22Rv1 (cell line): Measurements from ENCODE around the gene P2RY2.
A peak's percentile ranks its signal among the peaks of the same experiment; 100 is the strongest.

Source experiments
- H3K27ac ChIP-seq: fragments of 450-650 bp; 2 replicates; pipeline ENCODE4 v1.5.1; 2017
- CTCF ChIP-seq: fragments of 450-650 bp; IDR thresholded peaks from 2 replicates; pipeline ENCODE4 v1.5.1; 2017; ENCODE audit warnings: mild to moderate bottlenecking
- ZFX ChIP-seq: fragments of 450-650 bp; IDR thresholded peaks from 2 replicates; pipeline ENCODE4 v1.6.1; 2017; ENCODE audit warnings: antibody characterized with exemption, borderline replicate concordance

Gene P2RY2

GRCh38 chr11:73178681-73179080 lies 39.4 kb upstream of the P2RY2 start:
- H3K27ac ChIP-seq, result no peak overlapping the region
- TF ChIP-seq CTCF (no peak), ZFX (no peak)

GRCh38 chr11:73182824-73183321 lies 35.2 kb upstream of the P2RY2 start:
- H3K27ac ChIP-seq, result no peak overlapping the region
- TF ChIP-seq ZFX (no peak), CTCF (no peak)

GRCh38 chr11:73184953-73185671 lies 33.0 kb upstream of the P2RY2 start:
- TF ChIP-seq CTCF (peak; percentile 95), ZFX (no peak)

GRCh38 chr11:73185680-73186293 lies 32.3 kb upstream of the P2RY2 start:
- TF ChIP-seq ZFX (no peak), CTCF (no peak)
- H3K27ac ChIP-seq, result no peak overlapping the region

More at GRCh38 chr11:73184953-73185671, 33.0 kb upstream of the P2RY2 start:
- no peak overlapping the region for H3K27ac ChIP-seq

- H3K27ac ChIP-seq, result no peak overlapping the region
- TF ChIP-seq CTCF (no peak), ZFX (no peak)
Observed at GRCh38 chr11:73186294-73186850, 31.7 kb upstream of the P2RY2 start.

GRCh38 chr11:73186886-73187285 lies 31.2 kb upstream of the P2RY2 start:
- no peak overlapping the region for H3K27ac ChIP-seq
- TF ChIP-seq ZFX (no peak), CTCF (no peak)

- no peak for TF ChIP-seq ZFX
- TF ChIP-seq CTCF, result no peak
- H3K27ac ChIP-seq, result no peak overlapping the region
Observed at GRCh38 chr11:73187854-73188253, 30.2 kb upstream of the P2RY2 start.
